ENCODE results near the gene LAMA2. TPM values are rescaled to one million over a fixed set of nuclear protein-coding genes. Genes with fewer than 3 reads are reported as not detected.

LAMA2 gene
- polyA plus RNA-seq, 3 donors, result not detected

DNA sequence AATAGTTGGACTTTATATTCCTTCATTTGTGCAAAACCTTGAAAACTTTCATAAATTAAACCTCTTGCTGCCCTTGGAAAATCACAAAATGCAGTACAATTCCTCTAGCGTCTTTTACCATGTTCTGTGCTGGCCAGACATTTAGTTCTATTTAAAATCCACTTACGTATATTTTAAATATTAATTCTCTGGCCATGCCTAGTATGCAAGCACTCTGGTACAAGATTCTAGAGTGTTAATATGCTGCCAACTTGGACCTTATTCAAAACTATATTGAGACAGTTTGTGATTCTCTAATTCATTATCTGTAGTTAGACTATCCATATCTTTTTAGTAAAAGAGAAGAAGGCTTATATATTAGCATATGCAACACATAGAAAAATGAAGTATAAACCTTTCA lies 498.9 kb downstream of the LAMA2 start:
- Mint-ChIP-seq H3K9me3 (peaks cover 0 to 2% (median 0%) of the 10 kb centered on the region in 7 donors), H3K27me3 (ENCODE audit: low read depth in 3 of 3) (peaks cover 0 to 4% (median 2%) of the 10 kb centered on the region in 3 donors), H3K36me3 (no peaks in the 10 kb centered on the region), H3K27ac (no peak overlapping the region), H3K4me3 (no peak overlapping the region), H3K4me1 (no peaks in the 10 kb centered on the region)
- H3K79me2 ChIP-seq (ENCODE audit: insufficient read depth, low read length), result no peaks in the 10 kb centered on the region
- H3K9me3 ChIP-seq (replicated peaks in 1 of 2; ENCODE audit: control insufficient read depth in 1 of 2, insufficient read depth in 1 of 2, low read length in 2 of 2), result no peaks in the 10 kb centered on the region
- H3K4me3 ChIP-seq (replicated peaks in 1 of 3; ENCODE audit: low read depth in 2 of 3, low read length in 3 of 3), result no peak overlapping the region
- H3K27ac ChIP-seq (ENCODE audit: low read depth in 1 of 2, low read length in 2 of 2), result no peak overlapping the region
- H3K4me2 ChIP-seq (replicated peaks; ENCODE audit: extremely low read depth, low read length, poor library complexity, severe bottlenecking), result no peak overlapping the region
- intact Hi-C loops (cut with micrococcal nuclease), result no loop called here
- no peak for DNase-seq
- H3K4me1 ChIP-seq (ENCODE audit: control insufficient read depth in 1 of 2, insufficient read depth in 2 of 2, low read length in 2 of 2), result no peaks in the 10 kb centered on the region
- no peak overlapping the region for H2AFZ ChIP-seq (ENCODE audit: insufficient read depth, low read depth, low read length, poor library complexity, severe bottlenecking)
- H3K27me3 ChIP-seq (ENCODE audit: control insufficient read depth in 2 of 2, insufficient read depth in 2 of 2, low read length in 2 of 2), result no peaks in the 10 kb centered on the region
- no peak overlapping the region for H3K9ac ChIP-seq (ENCODE audit: insufficient read depth, low read length, poor library complexity, severe bottlenecking)
- no peaks in the 10 kb centered on the region for H3K36me3 ChIP-seq (replicated peaks in 1 of 2; ENCODE audit: control insufficient read depth in 1 of 2, insufficient read depth in 2 of 2, low read length in 2 of 2)
- TF ChIP-seq, protein P1, sequence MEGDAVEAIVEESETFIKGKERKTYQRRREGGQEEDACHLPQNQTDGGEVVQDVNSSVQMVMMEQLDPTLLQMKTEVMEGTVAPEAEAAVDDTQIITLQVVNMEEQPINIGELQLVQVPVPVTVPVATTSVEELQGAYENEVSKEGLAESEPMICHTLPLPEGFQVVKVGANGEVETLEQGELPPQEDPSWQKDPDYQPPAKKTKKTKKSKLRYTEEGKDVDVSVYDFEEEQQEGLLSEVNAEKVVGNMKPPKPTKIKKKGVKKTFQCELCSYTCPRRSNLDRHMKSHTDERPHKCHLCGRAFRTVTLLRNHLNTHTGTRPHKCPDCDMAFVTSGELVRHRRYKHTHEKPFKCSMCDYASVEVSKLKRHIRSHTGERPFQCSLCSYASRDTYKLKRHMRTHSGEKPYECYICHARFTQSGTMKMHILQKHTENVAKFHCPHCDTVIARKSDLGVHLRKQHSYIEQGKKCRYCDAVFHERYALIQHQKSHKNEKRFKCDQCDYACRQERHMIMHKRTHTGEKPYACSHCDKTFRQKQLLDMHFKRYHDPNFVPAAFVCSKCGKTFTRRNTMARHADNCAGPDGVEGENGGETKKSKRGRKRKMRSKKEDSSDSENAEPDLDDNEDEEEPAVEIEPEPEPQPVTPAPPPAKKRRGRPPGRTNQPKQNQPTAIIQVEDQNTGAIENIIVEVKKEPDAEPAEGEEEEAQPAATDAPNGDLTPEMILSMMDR (IDR thresholded peaks at IDR 0.05), result no peak
- no peaks in the 10 kb centered on the region for H4K20me1 ChIP-seq (ENCODE audit: insufficient read depth, low read length)
- 86% methylated on average over 1 of the region's 2 CpGs for WGBS (ENCODE audit: insufficient coverage)

DNA sequence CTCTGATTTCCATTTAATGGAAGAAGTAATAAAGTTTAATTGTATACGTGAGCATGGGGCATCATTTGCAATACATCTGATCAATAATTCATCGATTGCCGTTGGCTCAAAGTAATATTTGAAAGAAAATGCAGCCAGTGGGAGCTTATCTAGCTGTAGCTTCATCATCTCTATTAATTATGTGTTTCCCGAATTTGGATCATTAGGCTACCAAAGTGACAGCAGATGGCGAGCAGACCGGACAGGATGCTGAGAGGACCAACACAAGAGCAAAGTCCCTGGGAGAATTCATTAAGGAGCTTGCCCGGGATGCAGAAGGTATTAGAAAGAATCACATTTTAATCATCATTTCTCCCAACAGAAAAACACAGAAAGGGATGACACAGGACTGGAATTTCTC lies 500.0 kb downstream of the LAMA2 start:
- Histone ChIP-seq H3K36me3 (replicated peaks in 1 of 2; ENCODE audit: control insufficient read depth in 1 of 2, insufficient read depth in 2 of 2, low read length in 2 of 2) (no peaks in the 10 kb centered on the region), H3K4me3 (replicated peaks in 1 of 3; ENCODE audit: low read depth in 2 of 3, low read length in 3 of 3) (no peak overlapping the region), H3K79me2 (ENCODE audit: insufficient read depth, low read length) (no peaks in the 10 kb centered on the region), H3K4me2 (replicated peaks; ENCODE audit: extremely low read depth, low read length, poor library complexity, severe bottlenecking) (no peak overlapping the region), H2AFZ (ENCODE audit: insufficient read depth, low read depth, low read length, poor library complexity, severe bottlenecking) (no peak overlapping the region), H3K9me3 (replicated peaks in 1 of 2; ENCODE audit: control insufficient read depth in 1 of 2, insufficient read depth in 1 of 2, low read length in 2 of 2) (no peaks in the 10 kb centered on the region), H3K27ac (ENCODE audit: low read depth in 1 of 2, low read length in 2 of 2) (no peak overlapping the region), H4K20me1 (ENCODE audit: insufficient read depth, low read length) (no peaks in the 10 kb centered on the region), H3K27me3 (ENCODE audit: control insufficient read depth in 2 of 2, insufficient read depth in 2 of 2, low read length in 2 of 2) (no peaks in the 10 kb centered on the region), H3K4me1 (ENCODE audit: control insufficient read depth in 1 of 2, insufficient read depth in 2 of 2, low read length in 2 of 2) (no peaks in the 10 kb centered on the region), H3K9ac (ENCODE audit: insufficient read depth, low read length, poor library complexity, severe bottlenecking) (no peak overlapping the region)
- Mint-ChIP-seq H3K27ac (no peak overlapping the region), H3K4me1 (no peaks in the 10 kb centered on the region), H3K9me3 (peaks cover 0 to 5% (median 2%) of the 10 kb centered on the region in 7 donors), H3K36me3 (no peaks in the 10 kb centered on the region), H3K4me3 (no peak overlapping the region), H3K27me3 (ENCODE audit: low read depth in 3 of 3) (peaks cover 0 to 4% (median 2%) of the 10 kb centered on the region in 3 donors)
- intact Hi-C loops (cut with micrococcal nuclease), result no loop called here
- DNase-seq, result no peak
- TF ChIP-seq, protein P1 (IDR thresholded peaks at IDR 0.05), result no peak
- WGBS (ENCODE audit: insufficient coverage), result no CpG with 5 or more reads among the region's 7 CpGs
